Measurements from ENCODE around the gene RASA4B.
"Not testable (repeated sequence)": the region's sequence is repeated elsewhere in the genome, so short reads cannot be mapped to it uniquely, and the experiment has no call there.

DNA sequence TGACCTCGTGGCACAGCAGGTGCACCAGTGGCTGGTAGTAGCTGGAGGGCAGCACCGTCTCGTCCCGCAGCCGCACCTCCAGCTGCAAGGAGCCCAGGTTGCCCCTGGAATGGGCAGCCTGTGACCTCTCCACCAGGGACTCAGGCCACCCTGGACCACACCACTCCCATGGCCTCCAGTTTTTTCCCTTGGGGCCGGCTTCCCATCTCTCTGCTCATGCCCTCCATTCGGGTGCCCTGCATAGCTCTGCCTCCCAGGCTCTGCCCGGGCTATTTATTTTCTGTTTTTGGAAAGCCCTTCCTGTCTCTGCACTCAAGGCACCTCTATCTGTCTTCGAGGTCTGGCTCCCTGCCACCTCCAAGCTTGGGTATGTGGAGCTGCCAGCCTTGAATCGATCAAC, 20.7 kb downstream of the RASA4B start:
- TF ChIP-seq, protein P1, sequence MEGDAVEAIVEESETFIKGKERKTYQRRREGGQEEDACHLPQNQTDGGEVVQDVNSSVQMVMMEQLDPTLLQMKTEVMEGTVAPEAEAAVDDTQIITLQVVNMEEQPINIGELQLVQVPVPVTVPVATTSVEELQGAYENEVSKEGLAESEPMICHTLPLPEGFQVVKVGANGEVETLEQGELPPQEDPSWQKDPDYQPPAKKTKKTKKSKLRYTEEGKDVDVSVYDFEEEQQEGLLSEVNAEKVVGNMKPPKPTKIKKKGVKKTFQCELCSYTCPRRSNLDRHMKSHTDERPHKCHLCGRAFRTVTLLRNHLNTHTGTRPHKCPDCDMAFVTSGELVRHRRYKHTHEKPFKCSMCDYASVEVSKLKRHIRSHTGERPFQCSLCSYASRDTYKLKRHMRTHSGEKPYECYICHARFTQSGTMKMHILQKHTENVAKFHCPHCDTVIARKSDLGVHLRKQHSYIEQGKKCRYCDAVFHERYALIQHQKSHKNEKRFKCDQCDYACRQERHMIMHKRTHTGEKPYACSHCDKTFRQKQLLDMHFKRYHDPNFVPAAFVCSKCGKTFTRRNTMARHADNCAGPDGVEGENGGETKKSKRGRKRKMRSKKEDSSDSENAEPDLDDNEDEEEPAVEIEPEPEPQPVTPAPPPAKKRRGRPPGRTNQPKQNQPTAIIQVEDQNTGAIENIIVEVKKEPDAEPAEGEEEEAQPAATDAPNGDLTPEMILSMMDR (IDR thresholded peaks at IDR 0.05 in 2 of 3, conservative IDR thresholded peaks at IDR 0.05 in 1 of 3; ENCODE audit: insufficient read depth in 2 of 3, low read depth in 1 of 3, low read length in 3 of 3): not testable (repeated sequence)
- TF ChIP-seq HCFC1 (IDR thresholded peaks at IDR 0.05; ENCODE audit: low read depth, low read length); NFYB (IDR thresholded peaks at IDR 0.05; ENCODE audit: extremely low read depth, insufficient read length); SUPT5H (IDR thresholded peaks at IDR 0.05); HNRNPH1 (optimal IDR thresholded peaks at IDR 0.05; ENCODE audit: low read depth, low read length): not testable (repeated sequence)
